Tibial nerve (tissue), 4 donors: Measurements from ENCODE around the gene IL6. TPM values are rescaled to one million over a fixed set of nuclear protein-coding genes. Genes with fewer than 3 reads are reported as not detected.

Experiments used
- DNase-seq, 2 donors: peaks; one replicate each; pipeline ENCODE4 v3.0.0-alpha.2; 2019; ENCODE audit warnings: low spot score in 2 of 2
- H3K27ac ChIP-seq, 4 donors: fragments of 200-600 bp; sonication (generic) in 3 of 4; one replicate each; pipeline ENCODE4 v1.5.1; 2017 to 2019; ENCODE audit warnings: mild to moderate bottlenecking in 1 of 4
- H3K27me3 ChIP-seq, 2 donors: fragments of 200-600 bp; sonication (generic) in 1 of 2; one replicate each; pipeline versions ENCODE4 v1.5.1 to v1.6.0; 2017 to 2019
- H3K36me3 ChIP-seq, 3 donors: fragments of 200-600 bp; sonication (generic); one replicate each; pipeline ENCODE4 v1.5.1; 2018 to 2019
- H3K4me1 ChIP-seq, 4 donors: fragments of 200-600 bp; sonication (generic) in 3 of 4; one replicate each; pipeline ENCODE4 v1.5.1; 2017 to 2019
- H3K4me3 ChIP-seq, 4 donors: fragments of 200-600 bp; sonication (generic) in 3 of 4; one replicate each; pipeline ENCODE4 v1.5.1; 2017 to 2019; ENCODE audit warnings: mild to moderate bottlenecking in 1 of 4, moderate library complexity in 1 of 4
- H3K9me3 ChIP-seq, 4 donors: fragments of 200-600 bp; sonication (generic) in 3 of 4; one replicate each; pipeline ENCODE4 v1.5.1; 2017 to 2019
- CTCF ChIP-seq, 5 experiments: fragments of 200-600 bp in 3 of 5; fragments of 450-650 bp in 2 of 5; sonication (generic) in 3 of 5; IDR thresholded peaks; one replicate each; pipeline ENCODE4 v1.5.1; 2016 to 2019; ENCODE audit warnings: antibody characterized with exemption in 5 of 5, mild to moderate bottlenecking in 3 of 5, moderate library complexity in 2 of 5
- EP300 ChIP-seq, 2 donors: sonication (generic); formaldehyde crosslinking; IDR thresholded peaks; one replicate each; pipeline ENCODE4 v1.6.1; 2017; ENCODE audit warnings: antibody characterized with exemption in 2 of 2, mild to moderate bottlenecking in 1 of 2
- POLR2A ChIP-seq, 2 donors: fragments of 450-650 bp; IDR thresholded peaks; one replicate each; pipeline ENCODE4 v1.6.1; 2017; ENCODE audit warnings: antibody characterized with exemption in 2 of 2, mild to moderate bottlenecking in 2 of 2, moderate library complexity in 2 of 2
- WGBS, 2 donors: methylation state at CpG; one replicate each; pipeline ENCODE4 v1.1.5; 2018; 5-methylcytosine and 5-hydroxymethylcytosine counted together
- total RNA-seq, 4 donors: library from RNA; depleted of rRNA; stranded (reverse); fragments of >200 nt; gene quantifications; one replicate each; pipeline ENCODE4 v1.1.0, GENCODE V29; 2016

Gene IL6
- total RNA-seq, 4 donors from 2014 or later = 3.3 to 16.4 (median 6.3) TPM; not detected in 1

- Histone ChIP-seq H3K4me1 (peaks cover 0 to 14% (median 0%) of the 10 kb centered on the region in 4 donors), H3K36me3 (no peaks in the 10 kb centered on the region), H3K27ac (no peak overlapping the region), H3K27me3 (no peaks in the 10 kb centered on the region), H3K4me3 (no peak overlapping the region), H3K9me3 (no peaks in the 10 kb centered on the region)
- 82 to 85% methylated on average over 5 of the region's 5 CpGs for WGBS, 2 donors
- TF ChIP-seq POLR2A (IDR thresholded peaks at IDR 0.05) (no peak), CTCF (IDR thresholded peaks at IDR 0.05) (no peak), EP300 (IDR thresholded peaks at IDR 0.05) (no peak)
- no peak for DNase-seq
Observed at GRCh38 chr7:22694597-22695207, 32.3 kb upstream of the IL6 start.

GRCh38 chr7:22695476-22696132 is 31.4 kb upstream of the IL6 start:
- no peak overlapping the region for H3K27ac ChIP-seq
- 86 to 88% methylated on average over 5 of the region's 5 CpGs for WGBS, 2 donors
- DNase-seq = no peak
- peaks cover 0 to 14% (median 0%) of the 10 kb centered on the region in 4 donors for H3K4me1 ChIP-seq
- no peak overlapping the region for H3K4me3 ChIP-seq
- H3K27me3 ChIP-seq = no peaks in the 10 kb centered on the region
- H3K9me3 ChIP-seq = no peaks in the 10 kb centered on the region
- TF ChIP-seq POLR2A (IDR thresholded peaks at IDR 0.05) = no peak
- TF ChIP-seq CTCF (IDR thresholded peaks at IDR 0.05) = no peak
- no peak for TF ChIP-seq EP300 (IDR thresholded peaks at IDR 0.05)
- no peaks in the 10 kb centered on the region for H3K36me3 ChIP-seq

- Histone ChIP-seq H3K36me3 (no peaks in the 10 kb centered on the region), H3K9me3 (no peaks in the 10 kb centered on the region), H3K27ac (no peak overlapping the region), H3K27me3 (no peaks in the 10 kb centered on the region), H3K4me3 (no peak overlapping the region), H3K4me1 (peaks cover 0 to 14% (median 0%) of the 10 kb centered on the region in 4 donors)
- TF ChIP-seq CTCF (IDR thresholded peaks at IDR 0.05) = no peak
- no peak for TF ChIP-seq EP300 (IDR thresholded peaks at IDR 0.05)
- no peak for TF ChIP-seq POLR2A (IDR thresholded peaks at IDR 0.05)
- DNase-seq = no peak
- 67 to 72% methylated on average over 4 of the region's 4 CpGs for WGBS, 2 donors
Observed at GRCh38 chr7:22696541-22697228, 30.3 kb upstream of the IL6 start.

- no peak for DNase-seq
- TF ChIP-seq CTCF (IDR thresholded peaks at IDR 0.05) (no peak), EP300 (IDR thresholded peaks at IDR 0.05) (no peak), POLR2A (IDR thresholded peaks at IDR 0.05) (no peak)
- no peak overlapping the region for H3K4me3 ChIP-seq
- H3K4me1 ChIP-seq = peaks cover 0 to 14% (median 0%) of the 10 kb centered on the region in 4 donors
- no peak overlapping the region for H3K27ac ChIP-seq
- no peaks in the 10 kb centered on the region for H3K9me3 ChIP-seq
- 68 to 78% methylated on average over 2 of the region's 2 CpGs for WGBS, 2 donors
- no peaks in the 10 kb centered on the region for H3K27me3 ChIP-seq
- no peaks in the 10 kb centered on the region for H3K36me3 ChIP-seq
Observed at GRCh38 chr7:22697322-22697859, 29.6 kb upstream of the IL6 start.
